H1 (cell line): ENCODE results near the gene EMID1.
A peak's percentile ranks its signal among the peaks of the same experiment; 100 is the strongest.

Experiments
- CEBPB ChIP-seq: IDR thresholded peaks from 2 replicates; pipeline ENCODE4 v1.6.1; 2012; ENCODE audit warnings: low read depth, low read length
- KDM1A ChIP-seq: fragments of 200-600, 300-600 bp; sonication (generic); IDR thresholded peaks from 2 replicates; pipeline ENCODE4 v1.7.1; 2016; ENCODE audit warnings: mild to moderate bottlenecking, low read length, borderline replicate concordance
- POLR2A ChIP-seq, 2 experiments: IDR thresholded peaks; 1 replicate in 1 of 2; 2 replicates in 1 of 2; pipeline ENCODE4 v1.6.1; 2011; ENCODE audit warnings: low read depth in 2 of 2, low read length in 2 of 2, mild to moderate bottlenecking in 2 of 2; ENCODE audit errors: control extremely low read depth in 1 of 2
- POLR2AphosphoS5 ChIP-seq: IDR thresholded peaks from 2 replicates; pipeline ENCODE4 v1.6.1; 2011; ENCODE audit warnings: low read depth, low read length
- RAD21 ChIP-seq, 2 experiments: IDR thresholded peaks in 1 of 2; conservative IDR thresholded peaks in 1 of 2; 2 replicates each; pipeline ENCODE4 v1.6.1; 2011; ENCODE audit warnings: low read depth in 2 of 2, low read length in 2 of 2, improper control_type of control experiment in 1 of 2, inconsistent platforms in 1 of 2, mild to moderate bottlenecking in 1 of 2, moderate library complexity in 1 of 2
- SAP30 ChIP-seq: fragments of 300-600 bp; sonication (generic); IDR thresholded peaks from 2 replicates; pipeline ENCODE4 v1.7.1; 2012; ENCODE audit warnings: low read length, moderate library complexity, mild to moderate bottlenecking, inconsistent platforms; ENCODE audit not compliant: insufficient read depth, insufficient replicate concordance
- SP1 ChIP-seq: IDR thresholded peaks from 2 replicates; pipeline ENCODE4 v1.6.1; 2011; ENCODE audit warnings: low read depth, low read length
- SP2 ChIP-seq: IDR thresholded peaks from 2 replicates; pipeline ENCODE4 v1.6.1; 2012; ENCODE audit warnings: mild to moderate bottlenecking, low read length, inconsistent platforms
- TCF12 ChIP-seq: IDR thresholded peaks from 2 replicates; pipeline ENCODE4 v1.6.1; 2011; ENCODE audit warnings: low read depth, mild to moderate bottlenecking, low read length
- TF ChIP-seq, protein P1 (sequence below), 3 experiments: IDR thresholded peaks; 1 replicate in 2 of 3; 2 replicates in 1 of 3; pipeline versions ENCODE4 v1.5.1 to v1.6.1; 2011; ENCODE audit warnings: low read length in 3 of 3, mild to moderate bottlenecking in 3 of 3, inconsistent platforms in 2 of 3, low read depth in 1 of 3, moderate library complexity in 1 of 3; ENCODE audit not compliant: insufficient read depth in 1 of 3; ENCODE audit errors: control extremely low read depth in 1 of 3

DNA sequence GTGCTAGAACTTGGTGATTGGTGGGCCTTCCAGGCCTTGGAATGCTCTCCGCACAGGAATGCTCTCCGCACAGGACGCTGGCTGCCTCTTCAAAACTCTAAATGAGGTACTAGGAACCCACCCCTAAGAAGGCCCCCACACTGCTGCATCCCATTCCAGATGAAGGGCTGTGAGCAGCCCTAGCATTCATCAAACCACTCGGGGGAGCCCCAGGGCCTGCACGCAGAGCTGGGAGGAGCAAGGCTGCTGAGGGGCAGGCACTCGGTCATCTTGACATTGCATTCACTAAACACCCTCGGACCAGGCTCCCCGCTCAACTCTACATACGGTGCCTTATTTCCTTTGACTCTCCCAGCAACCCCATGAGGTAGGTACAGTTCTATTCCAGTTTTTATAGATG, 49.2 kb upstream of the EMID1 start:
- TF ChIP-seq SP2 (no peak), TCF12 (no peak), SAP30 (no peak), POLR2A (IDR thresholded peaks at IDR 0.05; ENCODE audit: control extremely low read depth in 1 of 2, low read depth in 2 of 2, low read length in 2 of 2) (no peak), KDM1A (no peak), SP1 (no peak), RAD21 (IDR thresholded peaks at IDR 0.05 in 1 of 2, conservative IDR thresholded peaks at IDR 0.05 in 1 of 2; ENCODE audit: low read depth in 2 of 2, low read length in 2 of 2) (peak; percentile 48 to 60), POLR2AphosphoS5 (no peak), CEBPB (no peak)
- TF ChIP-seq, protein P1, sequence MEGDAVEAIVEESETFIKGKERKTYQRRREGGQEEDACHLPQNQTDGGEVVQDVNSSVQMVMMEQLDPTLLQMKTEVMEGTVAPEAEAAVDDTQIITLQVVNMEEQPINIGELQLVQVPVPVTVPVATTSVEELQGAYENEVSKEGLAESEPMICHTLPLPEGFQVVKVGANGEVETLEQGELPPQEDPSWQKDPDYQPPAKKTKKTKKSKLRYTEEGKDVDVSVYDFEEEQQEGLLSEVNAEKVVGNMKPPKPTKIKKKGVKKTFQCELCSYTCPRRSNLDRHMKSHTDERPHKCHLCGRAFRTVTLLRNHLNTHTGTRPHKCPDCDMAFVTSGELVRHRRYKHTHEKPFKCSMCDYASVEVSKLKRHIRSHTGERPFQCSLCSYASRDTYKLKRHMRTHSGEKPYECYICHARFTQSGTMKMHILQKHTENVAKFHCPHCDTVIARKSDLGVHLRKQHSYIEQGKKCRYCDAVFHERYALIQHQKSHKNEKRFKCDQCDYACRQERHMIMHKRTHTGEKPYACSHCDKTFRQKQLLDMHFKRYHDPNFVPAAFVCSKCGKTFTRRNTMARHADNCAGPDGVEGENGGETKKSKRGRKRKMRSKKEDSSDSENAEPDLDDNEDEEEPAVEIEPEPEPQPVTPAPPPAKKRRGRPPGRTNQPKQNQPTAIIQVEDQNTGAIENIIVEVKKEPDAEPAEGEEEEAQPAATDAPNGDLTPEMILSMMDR (IDR thresholded peaks at IDR 0.05; ENCODE audit: control extremely low read depth in 1 of 3, insufficient read depth in 1 of 3, low read depth in 1 of 3, low read length in 3 of 3) = peak; percentile 40 to 55 (median 44); a peak in 3 of 4 replicates
